HG03354 (cell line): Measurements from ENCODE around the gene RGS8.
"Not testable (repeated sequence)": the region's sequence is repeated elsewhere in the genome, so short reads cannot be mapped to it uniquely, and the experiment has no call there.

Experiments used
- ATAC-seq: cut with Tn5 transposase; IDR thresholded peaks from one replicate; pipeline ENCODE4 v1.9.1; 2021; ENCODE audit warnings: mild to moderate bottlenecking; ENCODE audit not compliant: unreplicated experiment, poor library complexity, severe bottlenecking

Gene RGS8

DNA sequence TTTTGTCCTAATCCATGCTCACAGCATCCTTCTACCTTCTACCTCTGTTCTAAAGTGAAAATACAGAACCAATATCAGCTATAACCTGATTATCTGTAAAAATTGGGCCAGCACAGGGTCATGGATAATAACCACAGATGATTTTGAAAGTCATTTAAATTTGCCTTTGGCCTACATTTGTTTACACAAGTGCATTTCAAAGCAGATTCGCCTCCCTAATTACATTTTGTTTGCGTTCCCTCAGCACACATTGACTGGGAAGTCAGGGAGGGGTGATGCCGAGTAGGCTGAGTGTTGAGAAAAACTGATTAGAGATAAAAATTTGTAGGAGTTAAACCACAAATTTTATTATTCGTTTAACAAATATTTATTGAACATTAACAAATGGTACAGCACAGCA, 19.2 kb upstream of the RGS8 start:
- no peak for ATAC-seq

DNA sequence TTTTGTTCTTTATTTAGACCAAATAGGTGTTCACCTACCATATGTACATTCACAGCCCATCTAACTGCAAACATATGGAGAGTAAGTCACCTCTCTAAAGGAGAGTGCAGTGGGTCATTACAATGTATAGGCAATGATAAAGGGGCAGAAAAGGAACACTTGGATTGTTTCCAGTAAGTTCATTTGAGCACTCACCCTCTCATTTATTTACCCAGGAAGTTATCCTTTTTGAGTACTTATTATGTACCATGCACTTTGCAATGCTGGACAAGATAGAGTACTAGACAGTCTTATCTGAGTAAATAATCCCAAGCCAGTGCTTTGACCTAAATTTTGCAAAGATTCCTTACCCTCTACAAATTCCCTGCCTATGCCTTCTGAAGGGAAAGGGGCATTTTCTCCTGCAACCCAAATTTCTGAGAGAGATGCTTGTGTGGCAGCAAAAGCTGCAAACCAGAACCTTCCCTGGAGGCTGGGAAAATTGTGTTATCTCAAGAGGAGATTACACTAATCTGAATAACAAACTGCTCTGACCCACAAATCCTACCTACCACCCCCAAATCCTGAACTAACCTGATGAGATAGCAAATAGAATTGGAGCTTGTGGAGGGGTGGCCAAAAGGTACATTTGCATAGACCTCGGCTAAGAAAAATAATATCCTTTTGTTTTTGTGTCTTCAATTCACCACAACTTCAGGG, 18.6 kb upstream of the RGS8 start:
- no peak for ATAC-seq

DNA sequence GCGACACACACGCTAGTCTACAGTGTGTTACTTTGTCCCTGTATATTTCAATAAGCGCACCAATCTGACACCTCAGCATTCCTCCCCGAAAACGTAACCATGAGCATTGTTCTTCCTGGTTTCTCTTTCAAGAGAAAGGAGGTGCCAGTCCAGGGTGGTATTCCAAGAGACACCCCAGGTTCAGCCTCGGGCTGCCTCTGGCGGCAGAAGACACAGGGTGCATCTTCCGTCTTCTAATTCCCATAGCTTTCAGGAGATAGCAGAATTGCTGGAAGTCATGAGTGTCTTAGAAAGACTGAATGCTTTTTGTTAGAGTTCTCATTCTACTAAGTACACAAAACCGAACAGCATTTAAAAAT, 15.9 kb upstream of the RGS8 start:
- ATAC-seq, result no peak

DNA sequence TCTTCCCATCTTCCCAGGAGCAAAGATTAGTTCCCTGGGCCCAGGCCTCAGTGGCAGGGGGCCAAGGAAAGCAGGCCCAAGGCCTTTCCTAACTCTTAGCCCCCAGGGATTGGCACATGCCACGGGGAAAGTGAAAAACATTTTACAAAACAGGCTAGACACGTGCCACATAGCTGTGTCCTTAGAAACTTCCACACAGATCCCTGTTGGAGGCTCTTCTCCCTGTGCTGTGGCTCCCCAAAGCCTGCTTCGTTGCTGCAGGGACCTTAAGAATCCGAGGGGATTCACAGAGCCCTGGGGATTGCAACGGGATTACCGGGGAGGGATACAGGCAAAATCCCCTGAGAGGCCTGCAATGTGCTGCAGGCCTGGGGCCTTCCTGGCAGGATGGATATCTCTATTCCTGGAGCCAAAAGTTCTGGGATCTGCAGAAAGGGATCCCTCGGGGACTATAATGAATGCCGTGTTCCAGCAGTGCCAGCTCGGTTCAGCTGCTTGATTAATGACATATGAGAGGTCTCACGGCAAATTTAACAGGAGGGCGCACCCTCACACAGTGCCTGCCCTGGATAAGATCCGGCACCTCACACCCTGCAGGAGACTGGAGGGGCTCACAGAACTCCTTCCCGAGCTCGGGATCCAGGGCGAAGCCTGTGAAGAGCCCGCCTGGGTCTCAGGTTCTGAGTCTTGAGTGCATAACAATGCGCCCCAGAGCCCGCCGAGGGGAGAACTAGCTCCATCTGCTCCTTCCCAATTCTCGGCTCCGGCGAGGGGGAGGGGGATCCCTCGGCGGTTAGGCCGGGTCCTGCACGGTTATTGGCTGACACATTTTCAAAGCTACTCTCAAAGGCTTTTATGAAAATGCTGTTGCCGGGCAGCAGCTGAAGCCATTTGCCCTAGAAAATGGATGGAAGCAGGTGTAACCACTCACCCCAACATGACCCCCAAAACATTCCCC, 15.3 kb upstream of the RGS8 start:
- no peak for ATAC-seq

DNA sequence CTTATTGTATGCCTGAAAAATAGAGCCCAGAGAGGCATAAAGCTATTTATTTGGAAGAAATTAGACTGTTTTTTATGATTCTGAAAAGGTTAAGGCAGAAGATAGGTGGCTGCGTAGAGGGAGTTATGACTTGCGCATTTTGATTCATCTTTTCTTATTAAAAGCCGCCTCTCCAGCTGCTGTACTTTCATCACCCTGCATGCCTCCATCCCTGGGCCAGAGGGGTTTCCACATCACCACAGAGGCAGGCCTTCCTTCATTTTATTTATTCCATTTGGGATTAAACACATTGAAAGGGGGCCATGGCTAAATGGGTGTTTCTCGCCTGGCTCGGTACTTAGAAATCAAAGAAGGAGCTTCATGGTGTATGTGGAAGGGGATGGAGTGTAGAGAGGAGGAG, 14.6 kb upstream of the RGS8 start:
- no peak for ATAC-seq

DNA sequence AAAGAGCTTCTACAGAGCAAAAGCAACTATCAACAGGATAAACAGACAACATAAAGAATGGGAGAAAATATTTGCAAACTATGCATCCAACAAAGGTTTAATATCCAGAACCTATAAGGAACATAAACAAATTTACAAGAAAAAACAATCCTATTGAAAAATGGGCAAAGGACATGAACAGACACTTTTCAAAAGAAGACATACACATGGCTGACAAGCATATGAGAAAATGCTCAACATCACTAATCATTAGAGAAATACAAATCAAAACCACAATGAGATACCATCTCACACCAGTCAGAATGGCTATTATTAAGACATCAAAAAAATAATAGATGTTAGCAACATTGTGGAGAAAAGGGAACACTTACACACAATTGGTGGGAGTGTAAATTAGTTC, 8.8 kb upstream of the RGS8 start:
- not testable (repeated sequence) for ATAC-seq

DNA sequence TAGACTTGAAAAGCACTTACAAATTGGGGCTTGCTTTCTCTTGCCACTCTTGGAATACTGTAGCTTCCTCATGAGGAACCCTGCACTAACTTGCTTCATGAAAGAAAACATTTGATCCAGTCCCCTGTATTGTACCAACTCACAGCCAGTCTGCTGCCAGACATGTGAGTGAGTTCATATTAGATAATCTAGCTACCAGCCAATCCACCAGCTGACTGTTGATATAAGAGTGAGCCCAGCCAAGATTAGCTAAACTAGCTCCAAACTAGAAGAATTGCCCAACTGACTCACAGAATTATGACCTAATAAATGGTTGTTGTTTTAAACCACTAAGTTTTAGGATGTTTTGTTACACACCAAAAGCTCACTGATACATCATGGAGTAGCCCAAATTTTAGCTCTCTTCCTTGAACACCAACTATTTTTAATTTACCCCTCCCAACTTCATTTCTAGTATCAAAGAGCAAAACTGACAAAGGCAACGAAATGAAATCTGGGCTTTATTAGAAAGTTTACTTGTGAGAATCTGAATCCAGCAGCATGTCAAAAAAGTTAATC, 6.6 kb upstream of the RGS8 start:
- no peak for ATAC-seq

DNA sequence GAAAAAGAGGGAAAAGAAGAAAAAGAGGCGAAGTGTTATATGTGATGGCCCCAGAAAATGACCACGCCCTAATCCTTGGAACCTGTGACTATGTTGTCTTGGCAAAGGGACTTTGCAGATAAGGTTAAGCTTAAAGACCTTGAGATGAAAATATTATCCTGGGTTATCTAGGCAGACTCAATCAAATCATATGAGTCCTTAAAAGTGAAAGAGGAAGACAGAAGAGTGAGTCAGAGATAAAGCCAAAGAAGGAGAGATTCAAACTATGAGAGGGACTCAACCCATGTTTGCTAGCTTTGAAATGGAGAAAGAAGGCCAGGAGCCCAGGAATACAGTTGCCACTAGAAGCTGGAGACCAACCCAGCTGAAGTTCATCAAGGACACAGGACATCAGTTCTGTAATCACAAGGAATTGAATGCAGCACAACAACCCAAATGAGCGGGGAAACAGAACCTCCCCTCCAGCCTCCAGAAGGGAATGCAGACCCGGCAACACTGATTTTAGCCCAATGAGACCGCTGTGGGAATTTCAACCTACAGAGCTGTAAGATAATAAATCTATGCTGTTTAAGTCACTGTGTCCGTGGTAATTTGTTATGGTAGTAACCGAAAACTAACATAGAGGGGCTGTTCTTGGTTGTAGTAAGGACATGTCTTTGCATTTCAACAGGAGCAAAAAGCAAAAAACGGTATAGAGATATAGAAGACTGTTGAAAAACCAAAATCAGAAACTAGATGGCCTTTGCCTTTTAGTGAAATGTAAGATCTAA, 4.2 kb upstream of the RGS8 start:
- no peak for ATAC-seq

DNA sequence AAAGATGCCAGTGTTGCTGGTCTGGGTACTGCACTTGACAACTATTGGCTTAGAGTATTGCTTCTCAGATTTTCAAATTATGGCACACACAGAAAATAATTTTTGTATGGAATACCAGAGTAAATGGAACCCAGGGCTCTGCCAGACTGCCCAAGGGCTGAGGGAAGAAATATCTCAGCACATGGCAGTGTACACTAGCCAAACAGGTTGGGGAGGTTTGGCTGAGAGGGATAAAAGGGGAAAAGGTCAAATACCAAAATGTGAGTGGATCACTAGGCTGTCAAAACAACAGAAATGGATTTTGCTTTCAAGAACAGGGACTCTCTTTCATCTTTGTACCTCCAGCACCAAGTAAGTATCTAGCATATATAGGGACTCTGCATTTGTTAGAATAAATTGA, 3.0 kb upstream of the RGS8 start:
- no peak for ATAC-seq

DNA sequence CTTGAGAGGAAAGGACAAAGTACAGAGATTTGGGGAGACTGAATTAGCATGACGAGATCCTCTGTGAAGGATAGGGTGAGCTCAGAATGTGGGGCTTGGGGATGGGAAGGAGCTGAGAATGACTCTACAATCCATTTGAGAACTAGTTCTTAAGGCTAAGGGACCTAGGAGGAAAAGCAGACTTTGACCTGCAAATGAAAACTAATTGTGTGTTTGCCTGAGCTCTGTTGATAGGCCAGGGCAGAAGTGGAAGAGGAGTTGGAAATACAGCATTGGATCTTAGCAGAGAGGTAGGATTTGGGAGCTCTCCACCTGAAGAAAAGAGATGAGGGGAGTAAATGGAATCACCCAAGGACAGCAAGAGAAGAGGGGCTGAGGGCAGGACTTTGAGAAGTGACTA, 2.1 kb upstream of the RGS8 start:
- ATAC-seq, result no peak

DNA sequence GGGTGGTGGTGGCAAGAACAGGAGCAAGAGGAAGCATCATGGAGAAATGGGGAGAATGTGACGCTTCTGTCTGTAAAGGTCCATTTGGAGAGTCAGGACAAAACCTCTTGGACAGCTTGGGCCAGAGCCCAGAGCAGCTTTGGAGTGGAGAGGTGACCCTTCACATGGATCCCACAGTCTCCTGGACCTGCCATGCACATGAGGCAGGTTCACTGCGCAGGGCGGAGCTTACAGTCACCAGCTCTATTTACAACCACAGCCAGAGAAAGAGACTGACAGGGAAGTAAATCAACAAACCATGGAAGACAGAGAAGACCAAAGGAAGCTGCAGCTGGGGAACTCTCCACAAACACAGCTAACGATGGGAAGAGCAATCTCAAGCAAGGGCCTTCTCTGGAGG, 828 bp upstream of the RGS8 start:
- ATAC-seq, result no peak

DNA sequence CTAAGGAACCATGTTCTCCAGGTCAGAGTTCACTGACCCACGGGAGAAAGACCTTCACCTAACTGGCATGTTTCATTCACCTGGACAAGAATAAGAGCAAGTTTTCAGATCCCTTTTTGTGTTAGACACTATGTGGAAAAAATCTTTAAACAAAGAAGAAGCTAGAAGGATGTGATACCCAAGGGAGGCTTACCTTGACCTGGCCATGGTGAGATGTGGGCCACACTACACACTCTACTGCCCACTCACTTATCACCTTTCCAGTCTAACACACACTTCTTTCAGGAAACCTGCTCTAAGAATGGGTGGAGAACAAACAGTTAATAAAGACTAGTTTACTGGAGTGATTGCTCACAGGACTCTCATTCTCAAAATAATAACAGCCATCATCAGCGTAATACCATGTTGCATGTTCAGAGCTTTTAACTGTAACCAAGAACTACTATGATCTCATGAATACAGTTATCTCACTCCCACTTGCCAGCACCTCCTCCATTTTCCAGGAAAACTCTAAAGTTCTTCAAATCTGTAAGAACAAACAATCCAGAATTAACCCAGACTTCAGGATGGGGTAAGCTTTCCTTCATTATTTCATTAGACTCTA, 1.4 kb downstream of the RGS8 start:
- no peak for ATAC-seq

DNA sequence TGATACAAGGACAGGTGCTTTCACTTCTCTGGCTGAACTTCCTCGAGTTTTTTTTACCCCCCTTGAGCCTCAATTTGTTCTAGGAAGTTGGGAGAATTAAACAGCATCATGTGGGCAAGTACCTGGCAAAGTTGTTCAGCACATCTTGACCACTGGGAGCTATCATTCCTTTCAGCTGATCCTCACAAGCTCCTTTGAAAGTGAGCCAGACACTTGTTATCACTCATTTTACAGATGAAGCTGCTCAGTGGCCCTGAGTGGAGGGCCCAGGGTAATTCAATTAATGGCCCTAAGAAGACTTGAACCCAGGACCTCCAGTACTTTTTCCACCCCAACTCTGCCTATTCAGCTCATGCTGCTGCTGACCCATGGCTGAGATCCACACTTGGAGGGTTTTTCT, 2.0 kb downstream of the RGS8 start:
- ATAC-seq, result no peak

DNA sequence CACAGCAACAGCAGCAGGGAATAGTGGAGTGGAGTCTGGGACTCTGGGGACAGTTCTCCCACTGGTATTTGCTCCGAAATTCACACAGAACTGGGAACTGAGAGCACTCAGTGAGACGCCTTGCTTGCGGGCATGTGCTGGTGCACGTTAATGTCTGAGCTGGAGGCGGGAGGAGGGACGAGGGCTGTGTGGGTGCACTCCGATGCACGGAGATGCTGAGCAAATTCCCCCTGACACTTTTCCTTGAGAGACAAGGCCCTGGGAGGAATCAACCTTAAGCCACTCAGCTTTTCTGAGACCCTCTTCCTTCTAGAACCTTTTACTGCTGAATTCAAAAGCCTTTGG, 2.8 kb downstream of the RGS8 start:
- ATAC-seq, result no peak

DNA sequence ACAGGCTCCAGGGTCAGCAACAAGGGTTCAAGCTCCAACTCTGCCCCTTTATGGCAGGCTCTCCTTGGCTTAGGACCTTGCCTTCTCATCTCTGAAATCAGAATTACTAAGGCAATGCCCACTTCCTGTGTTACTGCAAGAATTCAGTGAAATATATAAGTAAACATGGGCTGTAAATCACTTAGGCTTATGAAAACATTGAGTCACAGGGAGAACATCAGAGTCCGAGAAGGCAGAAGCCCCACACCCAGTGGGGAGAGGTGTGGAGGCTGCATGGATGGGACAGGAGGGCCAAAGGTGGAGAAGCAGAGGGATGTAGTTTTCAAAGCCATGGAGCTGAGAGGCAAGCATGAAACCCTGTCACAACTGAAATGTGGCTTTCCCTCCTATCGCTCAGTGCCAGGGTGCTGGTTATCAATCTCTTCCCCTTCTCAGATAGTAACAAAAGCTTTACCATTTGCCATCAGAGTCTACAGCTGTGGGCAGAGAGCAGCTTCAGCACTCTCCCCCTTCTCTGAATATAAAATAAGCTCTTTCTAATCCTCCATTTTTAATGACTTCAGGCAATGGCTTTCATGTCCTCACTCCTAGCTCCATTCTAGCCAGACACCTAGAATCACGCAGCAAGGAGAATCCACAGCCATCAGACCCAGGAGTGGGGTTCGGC, 3.4 kb downstream of the RGS8 start:
- no peak for ATAC-seq

DNA sequence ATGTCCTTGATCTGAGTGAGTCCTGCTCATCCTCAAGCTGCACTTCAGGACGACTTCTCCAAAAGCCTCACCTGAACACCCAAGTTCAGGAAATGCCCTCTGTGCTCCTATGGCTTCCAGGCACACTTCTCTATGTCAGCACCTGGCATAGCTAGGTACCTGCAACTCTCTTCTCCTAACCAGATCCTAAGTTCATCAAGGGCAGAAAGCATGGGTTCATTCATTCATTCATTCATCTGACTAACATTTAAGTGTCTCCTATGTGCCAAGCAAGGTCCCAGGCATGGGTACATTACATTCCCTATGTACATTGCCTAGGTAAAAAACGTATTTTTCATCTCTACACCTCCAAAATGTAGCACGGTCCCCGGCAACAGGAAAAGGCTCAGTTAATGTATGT, 4.0 kb downstream of the RGS8 start:
- no peak for ATAC-seq

DNA sequence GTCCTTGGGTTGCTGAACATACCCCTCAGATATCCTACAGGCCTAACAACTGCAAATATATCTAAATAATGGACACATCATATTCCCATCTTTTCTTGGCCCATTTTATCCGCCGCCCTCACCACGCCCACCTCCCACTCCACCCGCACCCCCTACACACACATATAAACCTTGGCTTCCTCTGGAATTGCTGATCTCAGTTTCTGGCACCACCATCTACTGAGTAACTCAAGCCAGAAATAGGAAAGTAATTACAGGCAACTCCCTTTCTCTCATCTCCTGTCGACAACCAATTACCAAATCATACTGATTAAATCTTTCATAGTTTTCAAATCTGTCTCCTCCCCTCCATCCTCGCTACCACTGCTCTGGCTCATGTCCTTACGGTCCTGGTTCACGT, 4.7 kb downstream of the RGS8 start:
- no peak for ATAC-seq

DNA sequence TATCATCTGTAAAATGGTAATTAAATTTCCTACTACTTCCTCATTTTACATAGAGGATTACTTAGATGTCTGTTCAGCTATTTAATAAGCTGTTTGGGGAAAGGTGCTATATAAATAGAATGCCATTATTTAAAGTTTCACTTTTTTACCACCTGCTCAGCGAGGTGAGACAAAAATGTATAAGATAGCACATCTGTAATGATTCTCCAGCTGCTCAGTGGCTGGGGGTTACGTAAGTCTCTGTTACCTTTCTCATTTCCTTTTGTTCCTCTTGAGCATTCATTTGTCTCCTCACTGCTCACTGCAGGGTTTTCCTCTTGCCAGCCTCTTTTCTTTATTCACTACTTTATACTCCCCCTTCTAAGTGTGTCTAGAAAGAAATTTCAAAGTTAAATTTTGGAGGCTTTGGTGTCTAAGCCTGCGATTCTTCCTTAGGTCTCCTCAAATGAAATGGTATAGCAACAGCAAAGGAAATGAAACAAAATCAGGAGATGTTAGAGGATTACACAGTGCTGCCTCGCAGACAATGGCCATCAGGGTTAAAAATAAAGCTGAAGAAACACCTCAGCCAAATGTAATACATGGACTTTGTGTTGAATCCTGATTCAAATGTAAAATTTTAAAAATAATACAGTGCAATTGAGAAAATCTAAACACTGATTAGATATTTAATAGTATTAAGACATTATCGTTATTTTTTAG, 6.8 kb downstream of the RGS8 start:
- peak; percentile 95 for ATAC-seq

DNA sequence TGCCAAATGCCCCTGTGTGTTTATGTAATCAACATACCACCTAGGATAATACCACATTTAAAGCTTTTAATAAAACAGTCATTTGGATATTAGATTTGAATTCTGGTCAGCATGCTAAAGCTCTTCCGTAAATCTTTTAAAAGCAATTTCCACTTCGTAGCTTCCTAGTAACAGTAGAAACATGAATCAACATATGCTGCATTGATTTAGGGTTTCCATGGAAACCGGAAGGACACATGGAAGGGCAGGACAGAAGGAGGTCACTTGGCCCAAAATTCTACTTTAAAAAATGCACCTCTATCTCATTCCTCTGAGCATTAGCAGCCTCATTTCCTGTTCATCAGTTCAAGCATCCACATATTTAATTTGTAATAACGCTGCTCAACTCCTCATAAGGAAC, 8.1 kb downstream of the RGS8 start:
- ATAC-seq, result no peak
